Activated T-cell treated with anti-CD3 and anti-CD28 coated beads, Interleukin-2, amount 50 U/mL, for 4 hours (primary cell): ENCODE measurements around the gene C1orf50. TPM values are rescaled to one million over a fixed set of nuclear protein-coding genes. Genes with fewer than 3 reads are reported as not detected.
"Not testable (repeated sequence)": the region's sequence is repeated elsewhere in the genome, so short reads cannot be mapped to it uniquely, and the experiment has no call there.

Source experiments
- ATAC-seq, 2 donors: fragments of 200-7000 bp; cut with Tn5 transposase; one replicate each; pipeline ENCODE4 v1.10.0; 2021
- DNase-seq: peaks from one replicate; pipeline ENCODE4 v3.0.0-alpha.2; 2020
- H3K27me3 Mint-ChIP-seq: one replicate; pipeline ENCODE4 v1.8.0; 2021; ENCODE audit warnings: low read depth, mixed read lengths
- H3K36me3 Mint-ChIP-seq: one replicate; pipeline ENCODE4 v1.8.0; 2022; ENCODE audit warnings: mixed read lengths; ENCODE audit not compliant: insufficient read depth
- H3K4me1 Mint-ChIP-seq: one replicate; pipeline ENCODE4 v1.8.0; 2021; ENCODE audit warnings: low read depth, mixed read lengths
- H3K4me3 Mint-ChIP-seq: one replicate; pipeline ENCODE4 v1.8.0; 2021; ENCODE audit warnings: mild to moderate bottlenecking, moderate library complexity, mixed read lengths
- H3K9me3 Mint-ChIP-seq: one replicate; pipeline ENCODE4 v1.8.0; 2021; ENCODE audit warnings: mixed read lengths
- total RNA-seq, 3 donors: library from RNA; stranded (reverse); gene quantifications; one replicate each; pipeline ENCODE4 v1.2.1, GENCODE V29; 2021

Gene C1orf50
- total RNA-seq, 3 donors from 2014 or later = 4.5 to 7.9 (median 5.0) TPM

GRCh38 chr1:42784946-42785693, 18.1 kb downstream of the C1orf50 start, which contains the start of gene TMEM269:
TMEM269 (plus strand) TSS chr1:42784991; CDS start chr1:42789894, 4,903 bp downstream.
- H3K4me3 Mint-ChIP-seq = peak within 1 kb of the TSS; percentile 72
- H3K4me1 Mint-ChIP-seq = peaks cover 15% of the 10 kb centered on the region
- H3K9me3 Mint-ChIP-seq = no peaks in the 10 kb centered on the region
- DNase-seq (peak; percentile 28), ATAC-seq (peak; percentile 77 to 89)
- peaks cover 14% of the 10 kb centered on the region for H3K36me3 Mint-ChIP-seq
- no peaks in the 10 kb centered on the region for H3K27me3 Mint-ChIP-seq

DNA sequence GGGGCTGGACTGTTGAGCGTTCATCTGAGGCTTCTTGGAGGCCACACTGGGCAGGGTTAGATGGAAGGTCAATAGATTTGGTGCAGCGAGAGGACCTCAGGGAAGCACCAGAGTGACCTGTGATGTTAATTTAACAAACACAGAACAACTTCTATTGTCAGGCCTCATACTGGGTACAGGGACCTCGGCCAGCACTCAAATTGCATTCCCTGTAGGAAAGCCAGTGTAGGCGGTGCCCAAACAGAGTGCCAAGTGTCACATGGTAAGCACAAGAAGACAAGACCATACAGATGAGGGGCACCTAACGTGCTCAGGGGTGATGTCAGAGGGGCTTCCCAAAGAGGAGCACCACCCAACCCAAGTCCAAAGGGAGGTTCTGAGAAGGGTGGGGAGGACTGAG, 19.0 kb downstream of the C1orf50 start:
- DNase-seq (no peak), ATAC-seq (no peak)
- Mint-ChIP-seq H3K4me1 (peaks cover 15% of the 10 kb centered on the region), H3K4me3 (peak overlapping the region; percentile 72), H3K9me3 (no peaks in the 10 kb centered on the region), H3K36me3 (peaks cover 8% of the 10 kb centered on the region), H3K27me3 (no peaks in the 10 kb centered on the region)

DNA sequence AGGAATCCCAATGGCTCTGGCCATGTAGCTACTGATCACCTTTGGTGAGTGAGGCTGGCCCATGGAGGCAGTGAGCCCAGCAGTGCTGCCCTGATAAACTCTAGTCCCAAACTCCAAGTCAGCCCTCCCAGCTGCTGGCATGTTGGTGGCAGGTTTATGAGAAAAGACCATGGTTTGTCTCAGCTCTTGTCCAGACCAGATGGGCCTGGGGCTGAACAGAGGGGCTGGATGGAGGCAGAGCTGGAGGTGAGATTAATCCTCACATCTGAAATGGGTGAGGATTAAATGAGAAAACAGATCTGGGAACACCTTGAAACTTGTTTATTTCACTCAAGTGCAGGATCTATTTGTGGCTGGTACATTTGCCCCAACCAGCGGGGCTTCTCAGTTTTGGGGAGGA, 21.0 kb downstream of the C1orf50 start:
- peaks cover 2% of the 10 kb centered on the region for H3K36me3 Mint-ChIP-seq

GRCh38 chr1:42793824-42794223, 26.8 kb downstream of the C1orf50 start:
- Mint-ChIP-seq H3K27me3 (no peaks in the 10 kb centered on the region), H3K9me3 (no peaks in the 10 kb centered on the region), H3K4me3 (no peak overlapping the region), H3K36me3 (no peaks in the 10 kb centered on the region), H3K4me1 (no peaks in the 10 kb centered on the region)
- DNase-seq = no peak
- ATAC-seq = no peak

More for the DNA sequence above, 21.0 kb downstream of the C1orf50 start:
- no peak for ATAC-seq
- no peak overlapping the region for H3K4me3 Mint-ChIP-seq
- no peak for DNase-seq
- no peaks in the 10 kb centered on the region for H3K27me3 Mint-ChIP-seq
- H3K4me1 Mint-ChIP-seq = peaks cover 15% of the 10 kb centered on the region
- no peaks in the 10 kb centered on the region for H3K9me3 Mint-ChIP-seq

- no peak for DNase-seq
- Mint-ChIP-seq H3K4me1 (no peaks in the 10 kb centered on the region), H3K9me3 (no peaks in the 10 kb centered on the region), H3K27me3 (peaks cover 2% of the 10 kb centered on the region), H3K36me3 (no peaks in the 10 kb centered on the region), H3K4me3 (no peak overlapping the region)
- no peak for ATAC-seq
These were observed 30.4 kb downstream of the C1orf50 start for GRCh38 chr1:42797414-42797813.

GRCh38 chr1:42797979-42798378, 30.9 kb downstream of the C1orf50 start:
- ATAC-seq (no peak), DNase-seq (no peak)
- Mint-ChIP-seq H3K4me1 (no peaks in the 10 kb centered on the region), H3K4me3 (no peak overlapping the region), H3K27me3 (peaks cover 2% of the 10 kb centered on the region), H3K9me3 (no peaks in the 10 kb centered on the region), H3K36me3 (no peaks in the 10 kb centered on the region)

DNA sequence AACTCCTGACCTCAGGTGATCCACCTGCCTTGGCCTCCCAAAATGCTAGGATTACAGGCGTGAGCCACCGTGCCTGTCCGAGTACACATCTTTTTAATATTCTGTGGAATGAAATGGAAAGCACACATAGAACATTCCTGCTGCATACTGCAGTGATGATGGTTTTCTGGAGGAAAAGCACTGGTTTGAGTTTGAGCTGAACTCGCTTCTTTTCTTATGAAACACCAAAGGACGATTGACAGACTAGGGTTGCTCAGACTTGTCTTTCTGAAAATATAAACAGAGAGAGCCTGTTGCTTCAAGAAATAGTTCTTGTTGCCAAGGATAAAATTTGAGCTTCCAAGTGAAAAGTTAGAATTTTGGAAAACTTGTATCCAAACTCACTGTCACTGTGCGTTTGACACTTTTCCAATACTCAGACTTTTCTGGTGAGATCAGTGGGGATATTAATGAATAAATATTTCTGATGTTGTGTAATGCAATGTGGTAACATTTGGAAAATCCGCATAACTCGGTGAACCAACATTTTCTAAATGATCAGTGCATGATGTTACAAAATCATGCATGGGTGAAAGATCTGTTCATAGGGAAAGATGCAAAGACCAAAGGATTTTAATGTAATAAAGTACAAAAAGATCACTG, 34.9 kb downstream of the C1orf50 start:
- H3K4me1 Mint-ChIP-seq = peaks cover under 1% of the 10 kb centered on the region
- ATAC-seq = no peak
- peaks cover 2% of the 10 kb centered on the region for H3K27me3 Mint-ChIP-seq
- no peak for DNase-seq
- no peak overlapping the region for H3K4me3 Mint-ChIP-seq
- H3K36me3 Mint-ChIP-seq = peaks cover 9% of the 10 kb centered on the region
- H3K9me3 Mint-ChIP-seq = no peaks in the 10 kb centered on the region

- H3K9me3 Mint-ChIP-seq = no peaks in the 10 kb centered on the region
- H3K36me3 Mint-ChIP-seq = peaks cover 12% of the 10 kb centered on the region
- DNase-seq = no peak
- peaks cover 8% of the 10 kb centered on the region for H3K4me1 Mint-ChIP-seq
- no peak overlapping the region for H3K4me3 Mint-ChIP-seq
- H3K27me3 Mint-ChIP-seq = peaks cover under 1% of the 10 kb centered on the region
- no peak for ATAC-seq
These were observed 39.1 kb downstream of the C1orf50 start for GRCh38 chr1:42806171-42806570.

GRCh38 chr1:42806593-42806992, 39.5 kb downstream of the C1orf50 start:
- Mint-ChIP-seq H3K36me3 (peaks cover 14% of the 10 kb centered on the region), H3K9me3 (no peaks in the 10 kb centered on the region), H3K27me3 (no peaks in the 10 kb centered on the region), H3K4me1 (peaks cover 8% of the 10 kb centered on the region), H3K4me3 (no peak overlapping the region)
- ATAC-seq (no peak), DNase-seq (no peak)

DNA sequence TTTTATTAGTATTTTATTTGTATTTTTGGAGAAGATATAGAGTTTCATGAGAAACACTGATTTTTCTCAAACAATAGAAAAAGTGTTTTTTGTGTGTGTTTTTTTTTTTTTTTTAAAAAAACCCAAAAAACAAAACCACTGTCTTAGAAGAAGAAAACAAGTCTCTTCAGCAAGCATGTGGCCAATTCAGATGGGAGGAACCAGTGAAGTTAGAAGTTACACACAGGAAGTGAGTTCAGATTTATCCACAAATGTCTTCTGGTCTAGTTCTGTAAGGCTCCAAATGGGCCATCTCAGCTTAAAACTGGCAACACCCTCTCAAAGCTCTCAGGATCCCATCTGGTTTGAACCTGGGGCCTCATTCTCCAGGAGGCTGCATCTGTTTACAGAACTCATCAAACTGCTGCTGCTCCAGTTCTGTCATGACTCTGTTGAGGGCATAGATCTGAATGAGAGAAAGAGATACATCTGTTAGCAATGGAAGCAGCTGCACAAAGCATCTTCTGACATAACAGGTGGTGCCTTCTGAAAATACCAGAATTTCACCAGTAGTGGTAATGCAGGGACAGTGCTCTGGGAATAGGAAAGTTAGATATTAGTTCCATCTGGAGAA, 40.1 kb downstream of the C1orf50 start:
- ATAC-seq (no peak), DNase-seq (no peak)
- peaks cover 14% of the 10 kb centered on the region for H3K36me3 Mint-ChIP-seq
- no peaks in the 10 kb centered on the region for H3K9me3 Mint-ChIP-seq
- no peaks in the 10 kb centered on the region for H3K27me3 Mint-ChIP-seq
- peaks cover 8% of the 10 kb centered on the region for H3K4me1 Mint-ChIP-seq
- H3K4me3 Mint-ChIP-seq = no peak overlapping the region

DNA sequence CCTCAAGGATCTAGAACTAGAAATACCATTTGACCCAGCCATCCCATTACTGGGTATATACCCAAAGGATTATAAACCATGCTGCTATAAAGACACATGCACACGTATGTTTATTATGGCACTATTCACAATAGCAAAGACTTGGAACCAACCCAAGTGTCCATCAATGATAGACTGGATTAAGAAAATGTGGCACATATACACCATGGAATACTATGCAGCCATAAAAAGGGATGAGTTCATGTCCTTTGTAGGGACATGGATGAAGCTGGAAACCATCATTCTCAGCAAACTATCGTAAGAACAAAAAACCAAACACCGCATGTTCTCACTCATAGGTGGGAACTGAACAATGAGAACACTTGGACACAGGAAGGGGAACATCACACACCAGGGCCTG, 47.8 kb downstream of the C1orf50 start:
- not testable (repeated sequence) for H3K27me3 Mint-ChIP-seq, ATAC-seq, H3K9me3 Mint-ChIP-seq, H3K36me3 Mint-ChIP-seq, H3K4me3 Mint-ChIP-seq, DNase-seq
- H3K4me1 Mint-ChIP-seq = peaks cover 23% of the 10 kb centered on the region

DNA sequence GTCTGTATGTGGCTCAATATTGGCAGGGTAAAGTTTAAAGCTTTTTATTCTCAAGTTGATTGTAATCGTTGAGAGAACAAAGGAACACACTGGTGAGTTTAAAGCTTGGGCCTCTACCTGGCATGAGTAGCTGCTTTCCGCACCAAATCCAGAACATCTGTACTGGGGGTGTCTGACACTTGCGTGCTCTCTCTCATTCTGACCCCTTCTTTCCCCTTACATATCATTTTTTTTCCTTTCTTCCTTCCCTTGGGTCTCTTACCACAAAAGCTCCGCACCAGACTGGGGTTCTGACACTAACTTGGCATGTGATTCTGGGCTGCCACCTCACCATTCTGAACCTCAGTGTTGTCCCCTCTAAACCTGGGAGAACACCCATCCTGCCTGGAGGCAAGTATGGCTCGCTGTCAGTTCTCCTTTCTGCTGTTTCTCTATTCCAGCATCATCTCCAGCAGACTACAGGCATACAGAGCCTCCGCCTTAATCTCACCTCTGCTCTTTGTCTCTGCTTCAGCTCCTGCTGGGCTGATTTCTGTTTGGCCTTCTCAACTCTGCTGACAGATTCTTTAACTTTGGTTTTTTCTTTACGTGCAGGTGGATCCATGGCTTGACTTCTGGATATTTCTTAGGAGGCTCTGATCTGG, 49.0 kb downstream of the C1orf50 start:
- DNase-seq (no peak), ATAC-seq (no peak)
- no peaks in the 10 kb centered on the region for H3K9me3 Mint-ChIP-seq
- H3K4me3 Mint-ChIP-seq = peak overlapping the region; percentile 88
- H3K27me3 Mint-ChIP-seq = no peaks in the 10 kb centered on the region
- peaks cover 23% of the 10 kb centered on the region for H3K4me1 Mint-ChIP-seq
- H3K36me3 Mint-ChIP-seq = peaks cover 5% of the 10 kb centered on the region

GRCh38 chr1:42816585-42817439, 49.8 kb downstream of the C1orf50 start, which contains the start of the genes ERMAP and SVBP:
ERMAP (plus strand) TSS chr1:42817122; CDS start chr1:42830449, 13,327 bp downstream.
SVBP (minus strand) TSS chr1:42817397; CDS start chr1:42816544, 853 bp downstream.
- DNase-seq = peak; percentile 95
- H3K4me3 Mint-ChIP-seq = peak within 1 kb of the TSS; percentile 88
- peak; percentile 92 to 94 for ATAC-seq
- peaks cover 23% of the 10 kb centered on the region for H3K4me1 Mint-ChIP-seq
- no peaks in the 10 kb centered on the region for H3K9me3 Mint-ChIP-seq
- H3K36me3 Mint-ChIP-seq = peaks cover 2% of the 10 kb centered on the region
- no peaks in the 10 kb centered on the region for H3K27me3 Mint-ChIP-seq
